GM06990 (cell line): ENCODE data around the gene SELENOO.

Experiments
- DNase-seq: peaks from one replicate; pipeline ENCODE4 v3.0.0-alpha.2; 2011; ENCODE audit not compliant: insufficient read length; ENCODE audit errors: extremely low read depth
- H3K27me3 ChIP-seq: replicated peaks from 2 replicates; pipeline ENCODE4 v1.6.0; 2011; ENCODE audit warnings: low read length; ENCODE audit not compliant: control insufficient read depth, insufficient read depth
- H3K36me3 ChIP-seq: 2 replicates; pipeline ENCODE4 v1.5.1; 2011; ENCODE audit warnings: low read length; ENCODE audit not compliant: control insufficient read depth, insufficient read depth
- H3K4me3 ChIP-seq: replicated peaks from 2 replicates; pipeline ENCODE4 v1.5.1; 2011; ENCODE audit warnings: low read depth, mild to moderate bottlenecking, control low read depth, low read length
- CTCF ChIP-seq: IDR thresholded peaks from 2 replicates; pipeline ENCODE4 v1.5.1; 2011; ENCODE audit warnings: low read length, control low read depth, mild to moderate bottlenecking, inconsistent platforms; ENCODE audit not compliant: insufficient read depth, poor library complexity, severe bottlenecking

SELENOO gene

DNA sequence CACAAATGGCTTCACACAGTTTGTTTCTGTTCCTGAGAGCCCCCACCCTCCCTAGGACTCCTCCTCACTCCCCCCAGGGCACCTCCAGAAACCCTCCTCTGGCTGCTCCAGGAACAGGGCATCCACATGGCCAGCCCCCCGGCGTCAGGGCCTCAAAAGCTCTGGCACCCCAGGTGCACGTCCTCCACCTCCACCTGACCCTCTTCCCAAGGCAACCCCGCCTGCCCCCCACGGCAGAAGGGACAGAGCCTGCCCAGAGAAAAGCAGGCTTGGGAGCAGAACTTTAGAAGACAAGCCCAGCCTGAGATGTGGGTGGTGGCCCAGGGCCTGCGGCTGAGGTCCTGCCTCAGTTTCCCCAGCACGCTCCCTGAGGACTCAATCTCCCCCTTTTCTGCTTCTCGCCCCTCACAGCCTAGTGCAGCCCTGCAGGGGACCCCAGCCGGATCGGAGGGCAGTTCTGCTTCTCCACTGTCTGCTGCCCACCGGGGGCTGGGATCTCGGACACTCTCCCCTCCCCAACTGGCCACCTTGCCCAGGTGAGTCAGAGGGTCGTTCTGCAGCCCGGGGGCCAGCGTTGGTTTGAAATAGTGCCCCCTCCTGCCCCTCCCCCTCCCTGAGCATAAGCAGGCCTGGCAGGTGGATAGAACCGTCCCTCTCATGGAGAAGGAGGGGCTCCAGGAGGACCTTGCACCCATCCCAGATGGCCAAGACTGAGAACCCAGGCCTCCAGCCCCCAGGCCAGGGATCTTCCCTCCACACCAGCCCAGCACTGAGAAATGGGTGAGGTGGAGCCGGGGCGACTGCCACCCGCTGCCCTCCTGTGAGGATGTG lies 17.5 kb upstream of the SELENOO start:
- TF ChIP-seq CTCF = no peak
- no peak overlapping the region for H3K4me3 ChIP-seq
- H3K27me3 ChIP-seq = no peaks in the 10 kb centered on the region
- DNase-seq = peak; percentile 9
- no peaks in the 10 kb centered on the region for H3K36me3 ChIP-seq

- no peaks in the 10 kb centered on the region for H3K27me3 ChIP-seq
- no peaks in the 10 kb centered on the region; the same call in 1 of the 2 replicates for H3K36me3 ChIP-seq
- H3K4me3 ChIP-seq = peak overlapping the region; percentile 22; the same call in 1 of the 2 replicates
- peak; percentile 27 for DNase-seq
- TF ChIP-seq CTCF = no peak
Observed at GRCh38 chr22:50184004-50184901, 16.6 kb upstream of the SELENOO start.

DNA sequence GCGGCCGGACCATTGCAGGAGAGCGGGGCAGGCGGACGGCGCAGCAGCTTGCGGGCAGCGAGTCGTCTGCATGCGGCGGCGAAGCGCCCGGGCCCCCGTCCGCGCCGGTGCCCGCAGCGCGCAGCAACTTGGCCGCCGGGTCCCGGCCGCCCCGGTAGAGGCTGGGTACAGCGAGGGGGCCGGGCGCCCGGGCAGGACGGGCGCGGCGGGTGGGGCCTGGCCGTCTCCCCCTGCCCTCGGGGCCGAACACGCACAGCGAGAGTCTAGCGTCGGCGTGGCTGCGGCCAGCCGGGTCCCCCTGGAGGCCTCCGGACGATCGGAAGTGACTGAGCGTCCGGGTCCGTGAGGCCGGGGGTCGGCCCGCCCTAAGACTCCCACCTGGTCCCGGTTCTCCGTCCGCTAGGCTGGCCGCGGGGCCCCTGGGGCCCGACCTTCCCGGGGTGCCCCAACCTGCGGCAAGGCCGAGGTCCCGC lies 15.9 kb upstream of the SELENOO start:
- no peak for TF ChIP-seq CTCF
- no peaks in the 10 kb centered on the region; the same call in 1 of the 2 replicates for H3K36me3 ChIP-seq
- DNase-seq = no peak
- peak overlapping the region; percentile 70 for H3K4me3 ChIP-seq
- H3K27me3 ChIP-seq = no peaks in the 10 kb centered on the region

DNA sequence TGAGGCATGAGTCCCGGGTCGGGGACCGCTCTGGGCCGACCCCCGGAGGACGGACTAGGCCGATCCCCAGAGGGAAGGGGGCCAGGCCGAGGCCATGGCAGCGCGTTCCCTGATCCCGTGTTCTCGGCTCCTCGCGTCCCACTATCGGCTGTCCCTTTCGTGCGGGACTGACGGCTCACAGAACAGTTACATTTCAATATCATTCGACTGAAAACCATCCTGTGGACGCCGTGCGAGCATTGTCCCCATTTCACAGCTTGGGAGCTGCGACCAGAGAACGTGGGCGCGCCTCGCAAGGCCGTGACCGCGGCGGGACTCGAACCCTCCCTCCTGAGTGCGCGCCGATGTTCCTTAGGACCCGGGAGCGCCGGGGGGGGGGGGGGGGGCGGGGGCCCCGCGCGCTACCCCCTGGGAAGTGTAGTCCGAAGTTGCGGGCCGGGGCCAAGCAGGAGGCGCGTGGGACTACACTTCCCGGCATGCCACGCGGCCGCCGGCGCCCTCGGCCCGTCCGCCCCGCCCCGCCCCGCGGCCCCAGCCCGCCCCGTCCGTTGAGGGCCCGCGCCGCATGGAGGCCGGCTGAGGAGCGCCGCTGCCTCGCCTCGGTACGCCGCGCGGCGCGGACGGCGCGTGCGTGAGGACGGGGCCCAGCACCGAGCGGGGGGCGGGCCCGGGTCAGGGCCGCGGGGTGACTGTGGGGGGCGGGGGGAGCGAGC lies 15.3 kb upstream of the SELENOO start, which contains the start of gene TRABD:
TSS of gene TRABD (plus strand) at position 539 of the 713 bp plus-strand sequence. CDS start 7,148 bp downstream, outside the sequence.
- Histone ChIP-seq H3K27me3 (no peaks in the 10 kb centered on the region), H3K36me3 (no peaks in the 10 kb centered on the region; the same call in 1 of the 2 replicates), H3K4me3 (peak within 1 kb of the TSS; percentile 80)
- DNase-seq = peak; percentile 91
- TF ChIP-seq CTCF = no peak

GRCh38 chr22:50186181-50186714 lies 14.6 kb upstream of the SELENOO start:
- Histone ChIP-seq H3K4me3 (peak overlapping the region; percentile 80), H3K27me3 (no peaks in the 10 kb centered on the region), H3K36me3 (no peaks in the 10 kb centered on the region; the same call in 1 of the 2 replicates)
- TF ChIP-seq CTCF = no peak
- DNase-seq = no peak
